ENCODE measurements around the gene ROBO2.

The ROBO2 gene

DNA sequence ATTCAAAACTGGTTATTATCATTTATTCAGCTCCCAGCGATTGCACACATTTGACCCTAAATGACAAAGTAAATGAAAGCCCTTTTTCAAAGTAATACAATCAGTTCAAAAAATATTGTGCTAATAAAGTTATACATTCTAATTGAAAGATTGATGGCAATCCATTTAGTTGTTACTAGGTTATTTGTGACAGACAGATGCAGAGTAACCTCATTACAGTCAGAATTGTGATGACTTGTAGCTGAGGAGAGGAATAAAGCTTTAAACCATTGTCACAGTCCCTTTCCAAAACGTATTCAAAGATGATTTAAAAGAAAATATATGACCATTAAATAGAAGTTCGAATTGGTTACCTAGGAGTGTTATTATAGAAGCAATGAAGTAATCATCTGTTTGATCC is 86.1 kb downstream of the ROBO2 start:
- no peak for TF ChIP-seq CTCF (conservative IDR thresholded peaks at IDR 0.05; ENCODE audit: low read depth)
- ChIA-PET POLR2A (ENCODE audit: low non-redundant PET) (no interaction called here), CTCF (interaction anchor here (0.6 kb wide), 1 partner anchor 75 kb away, joined by 4 read pairs; no protein-coding TSS in a partner anchor)
- no peak overlapping the region for H3K27ac ChIP-seq
- no peak for DNase-seq (ENCODE audit: low spot score)

DNA sequence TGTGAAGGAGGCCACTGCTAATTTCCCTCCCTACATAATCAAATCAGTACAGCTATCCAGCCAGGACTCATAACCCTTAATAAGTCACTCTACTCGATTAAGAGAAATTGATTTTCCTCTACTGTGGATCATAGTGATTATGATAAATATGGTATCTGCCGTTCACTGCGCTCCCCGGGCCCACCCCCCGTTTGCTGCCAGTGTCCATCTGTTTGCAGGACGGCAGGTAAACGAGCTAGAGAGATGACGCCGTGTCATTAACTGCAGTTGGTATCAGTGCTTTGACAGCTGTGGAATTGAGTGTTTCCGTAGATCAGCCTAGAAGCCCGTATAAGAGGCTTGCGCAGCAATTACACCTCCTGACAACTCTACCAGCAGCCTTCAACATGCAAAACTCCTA is 94.9 kb downstream of the ROBO2 start:
- no peak overlapping the region for H3K27ac ChIP-seq
- DNase-seq (ENCODE audit: low spot score): no peak
- ChIA-PET CTCF (no interaction called here), POLR2A (ENCODE audit: low non-redundant PET) (no interaction called here)
- no peak for TF ChIP-seq CTCF (conservative IDR thresholded peaks at IDR 0.05; ENCODE audit: low read depth)

- POLR2A ChIA-PET (ENCODE audit: low non-redundant PET): no interaction called here
- DNase-seq (ENCODE audit: low spot score): no peak
- H3K27ac ChIP-seq: no peak overlapping the region
- CTCF ChIA-PET: no interaction called here
- TF ChIP-seq CTCF (conservative IDR thresholded peaks at IDR 0.05; ENCODE audit: low read depth): no peak
These were observed 97.7 kb downstream of the ROBO2 start for GRCh38 chr3:77137559-77137958.

GRCh38 chr3:77139624-77140023 is 99.7 kb downstream of the ROBO2 start:
- POLR2A ChIA-PET (ENCODE audit: low non-redundant PET): no interaction called here
- no peak for DNase-seq (ENCODE audit: low spot score)
- no peak for TF ChIP-seq CTCF (conservative IDR thresholded peaks at IDR 0.05; ENCODE audit: low read depth)
- CTCF ChIA-PET: interaction anchor here (0.7 kb wide), 1 partner anchor 9 kb away, joined by 3 read pairs; no protein-coding TSS in a partner anchor
- H3K27ac ChIP-seq: no peak overlapping the region

DNA sequence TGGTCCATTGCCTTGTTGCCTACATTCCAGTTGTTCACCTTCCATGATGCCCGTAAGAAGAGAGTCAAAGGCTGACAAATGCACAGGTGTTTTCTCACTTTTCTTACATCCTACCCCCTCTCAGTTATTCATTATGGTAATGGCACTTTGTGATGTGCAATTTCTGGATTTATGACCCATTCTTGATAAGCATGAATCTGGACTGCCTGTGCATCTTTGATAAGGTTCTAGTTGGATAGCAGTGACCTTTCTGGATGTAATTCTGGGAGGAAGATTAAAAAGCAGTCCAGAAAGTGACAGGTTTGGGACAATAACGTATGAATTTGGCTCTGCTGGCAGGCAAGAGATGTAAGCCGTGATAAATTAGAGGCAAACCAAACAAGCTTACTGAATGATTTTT is 101.5 kb downstream of the ROBO2 start:
- CTCF ChIA-PET: no interaction called here
- TF ChIP-seq CTCF (conservative IDR thresholded peaks at IDR 0.05; ENCODE audit: low read depth): no peak
- no peak for DNase-seq (ENCODE audit: low spot score)

DNA sequence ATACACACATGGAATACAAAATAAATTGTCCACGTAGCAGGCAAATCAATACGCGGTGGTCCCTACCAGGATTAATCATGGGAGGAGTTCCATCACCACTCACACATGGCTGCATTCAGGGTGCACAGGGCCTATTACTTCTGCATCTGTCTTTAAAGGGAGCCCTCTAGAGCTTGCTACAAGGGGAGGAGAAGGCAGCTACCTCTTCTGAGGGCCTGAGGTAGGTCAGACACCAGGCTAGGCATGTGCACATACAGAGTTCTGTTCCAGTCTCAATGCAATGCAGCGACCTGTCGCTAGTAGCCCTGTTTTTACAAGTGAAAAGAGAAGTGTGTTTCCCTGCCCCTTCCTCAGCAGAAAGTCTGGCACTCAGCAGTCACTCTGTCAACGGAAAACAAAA is 102.7 kb downstream of the ROBO2 start:
- no peak overlapping the region for H3K27ac ChIP-seq
- no peak for TF ChIP-seq CTCF (conservative IDR thresholded peaks at IDR 0.05; ENCODE audit: low read depth)
- CTCF ChIA-PET: interaction anchor here (0.6 kb wide), 1 partner anchor 1275 kb away, joined by 6 read pairs; no protein-coding TSS in a partner anchor
- POLR2A ChIA-PET (ENCODE audit: low non-redundant PET): no interaction called here
- no peak for DNase-seq (ENCODE audit: low spot score)

More for the DNA sequence above, 101.5 kb downstream of the ROBO2 start:
- POLR2A ChIA-PET (ENCODE audit: low non-redundant PET): no interaction called here
- no peak overlapping the region for H3K27ac ChIP-seq

- CTCF ChIA-PET: no interaction called here
- POLR2A ChIA-PET (ENCODE audit: low non-redundant PET): no interaction called here
- no peak overlapping the region for H3K27ac ChIP-seq
- DNase-seq (ENCODE audit: low spot score): no peak
- TF ChIP-seq CTCF (conservative IDR thresholded peaks at IDR 0.05; ENCODE audit: low read depth): no peak
These were observed 106.1 kb downstream of the ROBO2 start for GRCh38 chr3:77146004-77146403.
